GM12873 (cell line): ENCODE data around the gene BTNL8.

Experiments
- CTCF ChIP-seq: IDR thresholded peaks from 2 replicates; pipeline ENCODE4 v1.5.1; 2012; ENCODE audit warnings: low read depth, mild to moderate bottlenecking, moderate library complexity, low read length, control low read depth; ENCODE audit not compliant: insufficient read depth; ENCODE audit errors: missing control alignments

Gene BTNL8

GRCh38 chr5:180914646-180915045, 15.7 kb downstream of the BTNL8 start:
- no peak for TF ChIP-seq CTCF

- TF ChIP-seq CTCF: no peak
Observed at GRCh38 chr5:180915924-180916323, 17.0 kb downstream of the BTNL8 start.

- TF ChIP-seq CTCF: no peak
Observed at GRCh38 chr5:180918380-180918779, 19.4 kb downstream of the BTNL8 start.

- no peak for TF ChIP-seq CTCF
Observed at GRCh38 chr5:180920710-180921109, 21.8 kb downstream of the BTNL8 start.

- TF ChIP-seq CTCF: no peak
Observed at GRCh38 chr5:180922932-180923331, 24.0 kb downstream of the BTNL8 start.

GRCh38 chr5:180932660-180933059, 33.7 kb downstream of the BTNL8 start:
- TF ChIP-seq CTCF: no peak

GRCh38 chr5:180935203-180935602, 36.2 kb downstream of the BTNL8 start:
- no peak for TF ChIP-seq CTCF

GRCh38 chr5:180938294-180938693, 39.3 kb downstream of the BTNL8 start:
- no peak for TF ChIP-seq CTCF
